Pancreas (tissue), 10 donors: ENCODE measurements around the gene HNRNPM. TPM values are rescaled to one million over a fixed set of nuclear protein-coding genes. Genes with fewer than 3 reads are reported as not detected.
"Not testable (repeated sequence)": the region's sequence is repeated elsewhere in the genome, so short reads cannot be mapped to it uniquely, and the experiment has no call there.

Experiments
- ATAC-seq, 4 donors: fragments of 200-7000 bp; cut with Tn5 transposase; one replicate each; pipeline versions ENCODE4 v1.8.0 to v1.9.1; 2020; ENCODE audit warnings: mild to moderate bottlenecking in 4 of 4, moderate library complexity in 4 of 4
- DNase-seq, 6 donors: peaks; one replicate each; pipeline ENCODE4 v3.0.0-alpha.2; 2020
- FAIRE-seq: peaks from 2 replicates; lab custom pipeline; 2012; peaks lifted over from hg19 to GRCh38; lab: Jason Lieb, UNC
- H3K27ac ChIP-seq, 4 donors: fragments of 200-600 bp; sonication (generic); 1 replicate in 3 of 4; 2 replicates in 1 of 4; pipeline versions ENCODE4 v1.5.0 to v1.8.0; 2020
- H3K27me3 ChIP-seq, 4 donors: fragments of 200-600 bp; one replicate each; pipeline ENCODE4 v1.8.0; 2021
- H3K36me3 ChIP-seq, 3 donors: fragments of 200-600 bp; sonication (generic) in 1 of 3; one replicate each; pipeline versions ENCODE4 v1.5.0 to v1.8.0; 2020 to 2021
- H3K4me1 ChIP-seq, 3 donors: fragments of 200-600 bp; one replicate each; pipeline ENCODE4 v1.8.0; 2021
- H3K4me3 ChIP-seq, 4 donors: fragments of 200-600 bp; sonication (generic) in 2 of 4; one replicate each; pipeline versions ENCODE4 v1.5.0 to v1.8.0; 2020 to 2021
- H3K9me3 ChIP-seq, 4 donors: fragments of 200-600 bp; one replicate each; pipeline ENCODE4 v1.8.0; 2021
- WGBS, 2 donors: extraction: QIAGEN DNeasy Blood & Tissue Kit; methylation state at CpG; one replicate each; pipeline ENCODE4 v1.1.7; 2013; 5-methylcytosine and 5-hydroxymethylcytosine counted together
- intact Hi-C, 3 donors: fragments of 100-400 bp; cut with DNase I; formaldehyde crosslinking; loops; one replicate each; pipeline versions ENCODE4 v1.11.1 to v1.14.2; 2022
- polyA plus RNA-seq, 2 donors: library from polyadenylated mRNA; stranded (reverse); fragments of 200-250 nt; gene quantifications; one replicate each; pipeline ENCODE4 v1.2.3, GENCODE V29; 2013
- total RNA-seq, 6 donors: library from RNA; stranded (reverse); fragmentation: NEBNext Ultra II Directional in 4 of 6; extraction: Animal tissue kit (Norgen Biotek cat#: 25700) in 4 of 6; gene quantifications; one replicate each; pipeline versions ENCODE4 v1.2.1 to v1.2.4, GENCODE V29; 2021 to 2023
- TF ChIP-seq, protein P1 (sequence below), 4 donors: fragments of 200-600 bp; sonication (generic) in 3 of 4; IDR thresholded peaks; one replicate each; pipeline versions ENCODE4 v1.5.0 to v1.8.0; 2021; ENCODE audit warnings: antibody characterized with exemption in 4 of 4
- donor health status: healthy with polysubstance abuse.
- donor health status: DM: no; HTN: no; CAD: no; lungs with moderate emphysema.
- donor health status: DM: no; HTN: no; CAD: no.
- donor health status: control.
- donor health status: control.
- donor health status: Bipolar disorder and iron deficiency.
- donor health status: DM: yes; HTN: yes; CAD: no.
- donor health status: DM: no; HTN: no; CAD: no.
- donor health status: DM: no; HTN: no; CAD: no.
- donor health status: DM: yes; HTN: yes; CAD: no.

HNRNPM gene
- total and polyA plus RNA-seq, 8 donors, result 44.5 to 90.1 (median 66.6) TPM

DNA sequence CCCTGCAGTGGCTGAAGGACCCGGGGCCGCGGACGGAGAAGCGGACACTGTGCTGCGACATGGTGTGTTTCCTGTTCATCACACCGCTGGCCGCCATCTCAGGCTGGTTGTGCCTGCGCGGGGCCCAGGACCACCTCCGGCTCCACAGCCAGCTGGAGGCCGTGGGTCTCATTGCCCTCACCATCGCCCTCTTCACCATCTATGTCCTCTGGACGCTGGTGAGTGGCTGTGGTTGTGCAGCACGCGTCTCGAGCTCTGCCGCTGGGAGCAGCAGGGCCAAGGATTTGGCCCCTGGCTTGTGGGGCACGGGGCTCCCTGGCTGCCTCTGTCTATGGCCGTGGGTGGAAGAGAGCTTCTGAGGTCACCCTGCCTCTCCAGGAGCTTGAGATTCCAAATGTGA, 14.1 kb upstream of the HNRNPM start:
- intact Hi-C loops, result no loop called here
- FAIRE-seq, result no peak
- Histone ChIP-seq H3K27me3 (no peaks in the 10 kb centered on the region), H3K4me1 (peaks cover 0 to 9% (median 4%) of the 10 kb centered on the region in 3 donors), H3K4me3 (no peak overlapping the region), H3K27ac (no peak overlapping the region), H3K36me3 (no peaks in the 10 kb centered on the region), H3K9me3 (no peaks in the 10 kb centered on the region)
- peak in 1 of 6 donors; percentile 11 for DNase-seq
- TF ChIP-seq, protein P1, sequence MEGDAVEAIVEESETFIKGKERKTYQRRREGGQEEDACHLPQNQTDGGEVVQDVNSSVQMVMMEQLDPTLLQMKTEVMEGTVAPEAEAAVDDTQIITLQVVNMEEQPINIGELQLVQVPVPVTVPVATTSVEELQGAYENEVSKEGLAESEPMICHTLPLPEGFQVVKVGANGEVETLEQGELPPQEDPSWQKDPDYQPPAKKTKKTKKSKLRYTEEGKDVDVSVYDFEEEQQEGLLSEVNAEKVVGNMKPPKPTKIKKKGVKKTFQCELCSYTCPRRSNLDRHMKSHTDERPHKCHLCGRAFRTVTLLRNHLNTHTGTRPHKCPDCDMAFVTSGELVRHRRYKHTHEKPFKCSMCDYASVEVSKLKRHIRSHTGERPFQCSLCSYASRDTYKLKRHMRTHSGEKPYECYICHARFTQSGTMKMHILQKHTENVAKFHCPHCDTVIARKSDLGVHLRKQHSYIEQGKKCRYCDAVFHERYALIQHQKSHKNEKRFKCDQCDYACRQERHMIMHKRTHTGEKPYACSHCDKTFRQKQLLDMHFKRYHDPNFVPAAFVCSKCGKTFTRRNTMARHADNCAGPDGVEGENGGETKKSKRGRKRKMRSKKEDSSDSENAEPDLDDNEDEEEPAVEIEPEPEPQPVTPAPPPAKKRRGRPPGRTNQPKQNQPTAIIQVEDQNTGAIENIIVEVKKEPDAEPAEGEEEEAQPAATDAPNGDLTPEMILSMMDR (IDR thresholded peaks at IDR 0.05), result no peak
- WGBS, 2 donors, result 93 to 94% methylated on average over 20 of the region's 20 CpGs
- no peak for ATAC-seq

DNA sequence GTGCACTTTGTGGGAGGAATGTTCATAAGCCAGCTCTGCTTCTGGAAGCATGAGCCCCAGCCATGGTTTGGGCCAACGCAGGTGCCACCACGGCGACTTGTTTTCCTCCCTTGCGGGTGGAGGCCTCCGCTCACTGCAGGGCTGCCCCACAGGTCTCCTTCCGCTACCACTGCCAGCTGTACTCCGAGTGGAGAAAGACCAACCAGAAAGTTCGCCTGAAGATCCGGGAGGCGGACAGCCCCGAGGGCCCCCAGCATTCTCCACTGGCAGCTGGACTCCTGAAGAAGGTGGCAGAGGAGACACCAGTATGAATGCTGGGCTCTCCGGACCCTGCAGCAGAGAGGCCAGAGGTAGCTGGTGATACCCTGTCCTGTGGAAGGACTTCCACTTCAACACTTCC, 6.5 kb upstream of the HNRNPM start:
- Histone ChIP-seq H3K27ac (no peak overlapping the region), H3K4me3 (no peak overlapping the region), H3K9me3 (no peaks in the 10 kb centered on the region), H3K36me3 (no peaks in the 10 kb centered on the region), H3K27me3 (no peaks in the 10 kb centered on the region), H3K4me1 (peaks cover 0 to 9% (median 4%) of the 10 kb centered on the region in 3 donors)
- FAIRE-seq (no peak), ATAC-seq (no peak), DNase-seq (peak in 2 of 6 donors; percentile 34 to 41)
- intact Hi-C loops, result no loop called here
- TF ChIP-seq, protein P1 (IDR thresholded peaks at IDR 0.05), result no peak
- WGBS, 2 donors, result 95 to 96% methylated on average over 12 of the region's 12 CpGs

DNA sequence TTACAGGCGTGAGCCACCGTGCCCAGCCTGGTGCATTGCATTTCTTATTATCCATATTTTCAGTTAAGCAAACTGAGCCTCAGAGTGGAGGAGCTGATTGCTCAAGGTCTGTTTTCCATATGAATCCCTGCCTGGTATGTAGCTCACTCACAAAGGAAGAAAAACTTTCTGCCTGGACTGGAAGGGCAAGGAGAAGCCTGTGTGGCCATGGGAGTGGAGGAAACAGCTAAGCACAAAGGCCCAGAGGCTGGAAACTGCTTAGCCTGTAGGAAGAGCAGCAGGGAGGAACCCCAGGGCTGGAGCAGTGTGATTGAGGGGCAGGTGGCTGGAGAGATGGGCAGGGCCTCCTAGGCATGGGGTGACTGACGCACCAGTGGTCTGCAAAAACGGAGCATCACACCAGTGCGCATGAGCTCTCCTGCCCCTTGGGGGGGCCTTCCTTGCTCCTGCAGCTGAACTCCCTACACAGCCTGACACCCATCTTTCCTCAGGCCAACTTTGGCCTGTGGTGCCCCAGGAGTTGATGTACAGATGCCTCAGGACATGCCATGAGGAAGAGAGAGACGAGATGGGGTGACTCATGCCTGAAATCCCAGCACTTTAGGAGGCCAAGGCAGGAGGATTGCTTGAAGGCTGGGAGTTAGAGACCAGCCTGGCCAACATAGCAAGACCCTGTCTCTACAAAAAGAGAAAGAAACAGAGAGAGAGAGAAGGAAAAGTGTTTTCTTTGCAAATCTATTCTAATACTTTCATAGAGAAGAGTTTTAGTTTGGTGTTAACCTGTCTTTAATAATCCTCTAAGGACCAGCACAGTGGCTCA, 2.8 kb upstream of the HNRNPM start:
- ATAC-seq (no peak), FAIRE-seq (no peak), DNase-seq (peak in 2 of 6 donors; percentile 28 to 36)
- H3K4me3 ChIP-seq, result no peak overlapping the region
- no peaks in the 10 kb centered on the region for H3K27me3 ChIP-seq
- H3K27ac ChIP-seq, result no peak overlapping the region
- H3K36me3 ChIP-seq, result no peaks in the 10 kb centered on the region
- intact Hi-C loops, result no loop called here
- TF ChIP-seq, protein P1 (IDR thresholded peaks at IDR 0.05), result no peak
- H3K9me3 ChIP-seq, result no peaks in the 10 kb centered on the region
- H3K4me1 ChIP-seq, result peaks cover 1 to 10% (median 3%) of the 10 kb centered on the region in 3 donors
- 85 to 88% methylated on average over 6 of the region's 6 CpGs for WGBS, 2 donors

GRCh38 chr19:8444140-8444676, 567 bp upstream of the HNRNPM start:
- WGBS, 2 donors, result 20 to 21% methylated on average over 32 of the region's 32 CpGs
- peak in 1 of 6 donors; percentile 23 for DNase-seq

DNA sequence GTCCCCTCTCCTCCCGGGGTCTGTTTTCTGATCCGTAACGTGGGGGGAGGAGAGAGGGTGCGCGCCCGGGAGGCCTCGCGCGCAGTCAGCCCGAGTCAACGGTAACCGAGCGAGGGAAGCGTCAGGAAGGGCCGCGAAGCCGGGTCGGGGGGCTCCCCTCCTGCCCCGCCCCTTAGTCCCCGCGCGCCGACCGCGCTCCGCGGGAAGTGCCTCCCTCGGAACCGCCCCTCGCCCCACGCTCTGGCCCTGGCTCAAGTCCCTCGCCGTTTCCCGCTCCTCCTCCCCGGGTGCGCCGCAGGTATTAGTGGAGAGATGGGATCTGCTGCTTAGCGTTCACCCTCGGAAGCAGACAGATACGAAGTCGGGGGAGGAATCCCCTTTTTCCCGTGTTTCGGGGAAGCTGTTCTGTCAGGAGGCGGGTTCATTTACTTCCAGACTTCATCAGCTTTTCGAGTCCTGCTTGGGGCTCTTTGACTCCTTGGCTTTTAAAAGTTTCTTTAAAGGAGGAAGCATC, 770 bp downstream of the HNRNPM start:
- Histone ChIP-seq H3K36me3 (no peaks in the 10 kb centered on the region), H3K4me1 (peaks cover 31 to 42% (median 33%) of the 10 kb centered on the region in 3 donors), H3K27ac (peak overlapping the region; percentile 87 to 96 (median 96)), H3K27me3 (no peaks in the 10 kb centered on the region), H3K9me3 (no peaks in the 10 kb centered on the region), H3K4me3 (peak overlapping the region; percentile 90 to 99 (median 96))
- ATAC-seq, result peak; percentile 59 to 69 (median 60)
- 0 to 1% methylated on average over 34 to 45 of the region's 45 CpGs for WGBS, 2 donors
- TF ChIP-seq, protein P1 (IDR thresholded peaks at IDR 0.05), result no peak
- intact Hi-C loops, result no loop called here
- peak; percentile 60 to 89 (median 74) for DNase-seq
- FAIRE-seq, result no peak

More at GRCh38 chr19:8444140-8444676, 567 bp upstream of the HNRNPM start:
- Histone ChIP-seq H3K4me3 (peak overlapping the region; percentile 8 to 99 (median 96)), H3K4me1 (peaks cover 24 to 33% (median 26%) of the 10 kb centered on the region in 3 donors), H3K27ac (peak overlapping the region; percentile 50 to 96 (median 91))
- H3K9me3 ChIP-seq, intact Hi-C loops, H3K27me3 ChIP-seq, ATAC-seq, FAIRE-seq, H3K36me3 ChIP-seq: not testable (repeated sequence)
